Hepatocyte (in vitro differentiated cells): ENCODE data around the gene NHLH1.

Experiments used
- EZH2 ChIP-seq: fragments of 200-600 bp; sonication (generic); IDR thresholded peaks from 2 replicates; pipeline ENCODE4 v1.6.1; 2016; ENCODE audit warnings: antibody characterized with exemption, mild to moderate bottlenecking, borderline replicate concordance
- TF ChIP-seq, protein P1 (sequence below): fragments of 200-600 bp; sonication (generic); IDR thresholded peaks from 2 replicates; pipeline ENCODE4 v1.5.1; 2016; ENCODE audit warnings: antibody characterized with exemption, mild to moderate bottlenecking; ENCODE audit not compliant: poor library complexity

DNA sequence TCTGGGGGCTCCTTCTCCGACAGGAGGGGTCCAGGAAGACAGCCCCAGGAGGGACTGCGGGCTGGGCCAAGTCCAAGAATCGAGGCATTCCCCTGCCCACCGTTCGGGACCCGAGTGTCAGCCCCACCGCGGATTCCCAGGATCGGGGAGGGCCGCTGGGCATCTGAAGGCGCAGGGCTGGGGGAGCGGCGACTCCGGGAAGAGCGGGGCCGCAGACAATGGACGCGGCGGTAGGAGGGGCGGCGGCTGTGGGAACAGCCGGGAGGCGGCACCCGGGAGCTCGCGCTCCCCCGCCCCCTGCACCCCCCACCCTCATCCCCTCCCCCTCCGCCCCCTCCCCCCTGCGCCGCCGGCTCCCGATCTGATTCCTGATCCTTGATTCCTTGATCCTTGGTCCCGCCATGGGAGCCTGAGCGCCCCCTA is 33.4 kb downstream of the NHLH1 start, which contains the start of gene VANGL2:
- TF ChIP-seq, protein P1, sequence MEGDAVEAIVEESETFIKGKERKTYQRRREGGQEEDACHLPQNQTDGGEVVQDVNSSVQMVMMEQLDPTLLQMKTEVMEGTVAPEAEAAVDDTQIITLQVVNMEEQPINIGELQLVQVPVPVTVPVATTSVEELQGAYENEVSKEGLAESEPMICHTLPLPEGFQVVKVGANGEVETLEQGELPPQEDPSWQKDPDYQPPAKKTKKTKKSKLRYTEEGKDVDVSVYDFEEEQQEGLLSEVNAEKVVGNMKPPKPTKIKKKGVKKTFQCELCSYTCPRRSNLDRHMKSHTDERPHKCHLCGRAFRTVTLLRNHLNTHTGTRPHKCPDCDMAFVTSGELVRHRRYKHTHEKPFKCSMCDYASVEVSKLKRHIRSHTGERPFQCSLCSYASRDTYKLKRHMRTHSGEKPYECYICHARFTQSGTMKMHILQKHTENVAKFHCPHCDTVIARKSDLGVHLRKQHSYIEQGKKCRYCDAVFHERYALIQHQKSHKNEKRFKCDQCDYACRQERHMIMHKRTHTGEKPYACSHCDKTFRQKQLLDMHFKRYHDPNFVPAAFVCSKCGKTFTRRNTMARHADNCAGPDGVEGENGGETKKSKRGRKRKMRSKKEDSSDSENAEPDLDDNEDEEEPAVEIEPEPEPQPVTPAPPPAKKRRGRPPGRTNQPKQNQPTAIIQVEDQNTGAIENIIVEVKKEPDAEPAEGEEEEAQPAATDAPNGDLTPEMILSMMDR = no peak
- no peak for TF ChIP-seq EZH2
